ENCODE measurements around the gene GALNT2. TPM values are rescaled to one million over a fixed set of nuclear protein-coding genes. Genes with fewer than 3 reads are reported as not detected.

The GALNT2 gene
- total RNA-seq, 1 donor from 2014 or later: 66.8 TPM

- DNase-seq (ENCODE audit: low read depth): no peak
Measured at GRCh38 chr1:230287674-230288315, 220.8 kb downstream of the GALNT2 start.

DNA sequence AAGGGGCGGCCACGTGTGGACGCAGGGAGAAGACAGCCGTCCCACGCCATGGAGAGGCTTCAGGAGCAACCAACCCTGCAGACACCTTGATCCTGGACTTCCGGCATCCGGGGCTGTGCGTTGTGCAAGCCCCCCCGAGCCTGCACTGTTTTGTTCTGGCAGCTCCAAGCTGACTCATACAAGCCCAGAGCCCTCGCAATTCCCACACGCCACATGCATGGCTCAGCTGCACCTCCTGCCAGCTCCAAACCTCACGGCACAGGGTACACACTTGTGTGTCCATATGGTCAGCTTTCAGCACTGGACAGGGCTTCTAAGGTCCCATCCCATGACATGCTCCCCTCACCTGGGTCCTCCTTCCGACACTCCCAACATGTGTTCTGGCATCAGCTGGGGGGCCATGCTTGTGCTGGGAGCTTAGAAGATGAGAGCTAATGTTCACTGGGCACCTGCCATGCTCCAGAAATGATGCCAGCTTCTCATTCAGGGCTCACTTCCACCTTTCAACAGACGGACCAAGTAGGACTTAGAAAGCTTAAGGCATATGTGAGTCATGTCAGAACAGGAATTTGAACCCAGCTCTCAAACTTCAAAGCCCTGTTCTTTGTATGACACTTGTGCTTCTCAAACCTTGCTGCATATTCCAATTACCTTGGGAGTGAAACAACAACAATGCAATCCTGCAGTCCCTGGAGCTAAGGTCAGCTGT, 221.8 kb downstream of the GALNT2 start:
- no peak for DNase-seq (ENCODE audit: low read depth)

- DNase-seq (ENCODE audit: low read depth): no peak
Measured at GRCh38 chr1:230289350-230289644, 222.3 kb downstream of the GALNT2 start.

DNA sequence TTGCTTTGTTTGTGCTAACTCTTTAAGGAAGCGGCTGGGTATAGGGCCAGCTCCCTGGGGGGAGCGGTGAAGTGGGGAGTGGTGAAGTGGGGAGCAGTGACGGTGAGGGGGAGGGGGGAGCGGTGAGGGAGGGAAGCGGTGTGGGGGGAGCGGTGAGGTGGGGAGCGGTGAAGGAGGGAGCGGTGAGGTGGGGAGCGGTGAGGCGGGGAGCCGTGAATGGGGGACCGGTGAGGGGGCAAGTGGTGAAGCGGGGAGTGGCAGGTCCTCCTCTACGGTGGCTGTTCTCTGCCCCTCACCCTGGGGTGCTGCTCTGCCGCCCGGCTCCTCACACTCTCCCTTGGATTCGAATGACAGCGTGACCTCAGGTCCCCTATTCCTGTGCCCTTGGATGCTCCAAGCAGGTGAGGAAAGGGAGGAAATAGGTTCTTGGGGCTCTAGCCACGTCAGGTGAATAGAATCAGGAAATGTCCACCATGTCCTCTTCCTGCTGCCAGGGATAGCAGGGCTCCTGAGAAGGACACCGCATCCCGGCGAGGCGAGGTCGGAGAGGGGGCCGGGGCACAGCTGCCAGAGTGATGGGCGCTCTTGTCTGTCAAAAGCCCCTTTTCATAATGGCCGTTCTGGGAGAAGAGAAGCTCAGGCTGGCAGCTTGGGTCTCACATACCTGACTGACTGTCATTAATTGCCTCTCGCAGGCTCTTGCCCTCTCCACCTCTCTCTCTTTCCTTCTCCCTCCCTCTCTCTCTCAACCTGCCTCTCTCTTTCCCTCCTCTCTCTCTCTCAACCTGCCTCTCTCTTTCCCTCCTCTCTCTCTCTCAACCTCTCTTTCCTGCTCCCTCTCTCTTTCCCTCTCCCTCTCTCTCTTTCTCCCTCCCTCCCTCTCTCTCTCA, 224.9 kb downstream of the GALNT2 start:
- DNase-seq (ENCODE audit: low read depth): no peak

- DNase-seq (ENCODE audit: low read depth): no peak
Measured at GRCh38 chr1:230292689-230293389, 225.8 kb downstream of the GALNT2 start.

DNA sequence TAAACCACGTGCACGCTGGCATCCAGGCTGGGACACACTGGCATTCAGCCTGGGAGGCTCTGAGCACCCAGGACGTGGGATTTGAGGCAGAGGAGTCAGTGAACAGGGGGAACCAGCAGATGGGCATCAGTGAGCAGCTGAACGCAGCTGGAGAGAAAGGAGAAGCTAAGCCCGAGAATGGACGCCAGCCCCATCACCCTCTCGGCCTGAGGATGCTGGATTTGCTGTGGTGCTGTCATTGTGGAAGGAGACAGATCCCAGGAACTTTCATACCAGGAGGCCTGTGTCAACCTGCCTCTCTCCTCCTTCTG, 226.3 kb downstream of the GALNT2 start:
- no peak for DNase-seq (ENCODE audit: low read depth)

DNA sequence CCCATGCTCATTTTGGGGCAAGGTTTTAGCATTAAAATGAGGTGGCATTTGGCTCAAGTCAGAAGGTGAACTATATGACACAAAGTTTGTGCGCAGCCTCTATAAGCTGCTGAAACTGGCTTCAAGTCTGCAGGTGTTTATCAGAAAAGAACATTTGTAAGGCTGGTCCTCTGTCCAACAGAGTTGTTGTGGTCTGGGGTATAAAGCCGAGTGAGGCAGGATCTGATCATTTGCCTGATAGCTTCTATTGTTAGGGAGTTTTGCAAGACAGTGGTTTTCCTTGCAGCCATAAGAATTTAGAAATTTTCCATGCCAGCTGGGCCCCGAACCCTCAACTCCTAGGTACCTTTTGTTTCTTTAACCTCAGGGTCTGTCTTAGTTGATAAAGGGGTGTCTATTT, 228.3 kb downstream of the GALNT2 start:
- DNase-seq (ENCODE audit: low read depth): no peak

DNA sequence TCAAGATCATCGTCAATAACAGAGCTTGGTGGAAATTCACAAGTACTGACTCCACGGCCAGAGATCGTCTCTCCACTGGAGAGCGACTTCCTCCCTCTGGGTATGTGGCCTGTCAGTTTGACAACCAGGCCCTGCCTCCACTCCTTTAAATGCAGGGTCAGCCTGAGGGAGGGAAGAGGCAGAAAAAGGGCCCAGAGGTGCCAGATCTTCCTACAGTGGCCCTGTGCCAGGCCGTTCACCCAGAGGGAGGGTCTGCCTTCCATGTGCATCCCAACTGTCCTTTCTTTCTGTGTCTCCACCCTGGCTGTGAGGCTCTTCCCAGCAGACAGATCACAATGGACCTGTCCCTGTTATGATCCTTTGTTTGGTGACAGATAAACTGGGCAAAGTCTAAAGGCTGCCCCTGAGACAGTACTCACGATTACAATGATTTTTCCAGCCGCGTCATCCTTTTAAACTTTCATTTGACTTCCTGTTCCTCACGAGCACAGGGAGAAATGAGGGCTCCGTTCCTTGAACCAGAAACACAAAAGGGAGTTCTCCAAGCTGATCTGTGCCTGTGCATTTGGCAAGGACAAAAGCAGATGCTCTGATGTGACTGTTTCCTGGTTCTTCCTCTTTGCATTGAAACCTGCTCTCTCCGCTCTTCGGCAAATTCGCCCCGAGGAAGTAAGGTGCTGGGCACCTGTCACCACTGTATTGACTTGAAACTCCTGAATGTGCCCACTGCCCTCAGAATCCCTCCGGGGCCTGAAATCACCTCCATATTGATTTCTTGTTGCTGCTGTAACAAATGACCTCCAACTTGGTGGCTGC, 232.4 kb downstream of the GALNT2 start:
- no peak for DNase-seq (ENCODE audit: low read depth)

DNA sequence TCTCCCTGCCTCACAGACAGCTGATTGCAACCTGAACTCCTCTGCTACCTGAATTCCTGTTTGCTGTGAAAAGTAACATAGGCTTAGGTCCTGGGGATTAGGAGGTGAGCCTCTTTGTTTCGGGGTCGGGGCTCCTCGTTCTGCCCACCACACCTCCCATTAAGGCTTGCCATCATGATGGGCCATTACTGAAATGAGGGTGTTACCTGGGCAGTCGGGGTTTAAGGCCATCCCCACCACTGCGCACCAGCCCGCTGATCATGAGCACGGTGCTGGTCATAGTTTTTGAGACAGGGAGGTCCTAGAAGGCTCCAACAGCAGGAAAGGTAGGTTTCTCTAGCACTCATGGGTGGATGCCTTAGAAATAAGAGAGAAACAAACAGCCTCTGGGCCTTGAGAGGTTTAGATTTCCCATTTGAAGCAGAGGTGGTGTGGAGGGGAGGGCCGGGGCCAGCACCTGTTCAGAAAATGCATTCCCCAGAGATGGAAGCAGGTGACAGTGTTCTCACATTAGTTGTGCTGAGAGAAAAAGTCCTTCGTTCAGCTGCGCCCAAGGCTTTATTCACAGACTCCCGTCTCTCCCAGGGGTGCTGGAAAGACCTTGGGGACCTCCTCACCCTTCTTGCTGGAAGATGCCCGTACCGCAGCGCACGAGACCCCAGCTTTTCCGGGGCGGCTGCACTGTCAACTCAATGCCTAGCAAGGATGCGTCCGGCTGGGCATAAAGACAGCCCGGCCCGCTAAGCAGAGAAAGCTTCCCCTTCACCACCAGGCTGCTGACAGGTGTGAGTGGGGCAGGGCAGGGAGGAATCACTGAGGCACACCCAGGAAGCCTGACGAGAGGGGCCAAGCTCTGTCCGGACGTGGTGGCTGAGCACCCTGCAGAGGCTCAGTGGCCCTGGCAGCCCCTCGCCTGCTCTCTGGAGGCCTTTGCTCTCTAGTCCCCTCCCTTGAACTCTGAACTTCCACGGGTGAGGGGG, 233.6 kb downstream of the GALNT2 start:
- no peak for DNase-seq (ENCODE audit: low read depth)

- DNase-seq (ENCODE audit: low read depth): no peak
Measured at GRCh38 chr1:230301322-230301721, 234.3 kb downstream of the GALNT2 start.

DNA sequence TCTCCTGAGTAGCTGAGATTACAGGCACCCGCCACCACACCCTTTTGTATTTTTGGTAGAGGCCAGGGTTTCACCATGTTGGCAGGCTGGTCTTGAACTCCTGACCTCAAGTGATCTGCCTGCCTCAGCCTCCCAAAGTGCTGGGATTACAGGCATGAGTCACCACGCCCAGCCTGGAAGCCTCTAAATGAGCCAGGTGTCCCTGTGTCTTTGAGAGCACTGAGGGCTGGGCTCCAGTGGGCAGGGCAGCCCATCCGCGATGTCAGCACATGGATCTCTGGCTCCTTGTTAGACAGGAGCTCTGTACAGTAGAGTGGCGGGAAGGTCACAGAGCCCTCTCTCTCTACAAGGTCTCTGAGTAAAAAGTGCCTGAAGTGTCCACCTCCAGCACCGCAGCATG, 234.8 kb downstream of the GALNT2 start:
- DNase-seq (ENCODE audit: low read depth): no peak

- peak; percentile 47 for DNase-seq (ENCODE audit: low read depth)
Measured at GRCh38 chr1:230303069-230303468, 236.0 kb downstream of the GALNT2 start.

GRCh38 chr1:230303822-230304221, 236.8 kb downstream of the GALNT2 start:
- DNase-seq (ENCODE audit: low read depth): peak; percentile 95

DNA sequence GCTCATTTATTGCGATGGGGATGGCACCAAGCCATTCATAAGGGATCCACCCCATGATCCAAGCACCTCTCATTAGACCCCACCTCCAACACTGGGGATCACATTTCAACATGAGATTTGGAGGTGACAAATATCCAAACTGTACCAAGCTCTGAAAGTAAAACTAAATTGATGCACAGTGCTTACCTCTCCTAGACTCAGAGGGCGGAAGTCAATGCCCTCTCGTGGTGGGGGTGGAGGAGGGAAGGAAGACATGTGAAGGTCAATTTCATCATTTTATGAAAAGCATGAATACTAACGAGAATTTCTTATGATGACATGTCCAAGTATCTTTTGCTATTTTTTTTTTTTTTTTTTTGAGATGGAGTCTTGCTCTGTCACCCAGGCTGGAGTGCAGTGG, 239.1 kb downstream of the GALNT2 start:
- DNase-seq (ENCODE audit: low read depth): no peak

DNA sequence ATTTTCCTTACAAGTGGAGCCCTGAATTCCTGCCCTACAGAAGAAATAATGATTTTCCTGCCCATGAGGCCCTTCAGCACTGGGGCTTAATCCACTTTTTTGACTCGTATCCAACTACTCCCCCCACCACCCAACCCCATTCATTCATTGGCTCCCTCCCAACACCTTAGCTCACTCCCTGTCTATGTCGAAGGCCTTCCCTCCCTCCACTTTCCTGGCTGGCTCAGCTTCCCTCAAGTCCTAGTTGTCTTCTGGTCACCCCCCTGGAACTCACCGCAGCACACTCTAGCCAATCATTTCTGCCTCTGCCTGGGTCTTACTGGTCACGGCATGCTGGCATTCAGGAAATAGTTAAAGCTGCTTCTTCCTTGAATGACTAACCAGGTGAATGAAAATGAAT, 240.2 kb downstream of the GALNT2 start:
- DNase-seq (ENCODE audit: low read depth): no peak

- DNase-seq (ENCODE audit: low read depth): peak; percentile 79
Measured at GRCh38 chr1:230308039-230308438, 241.0 kb downstream of the GALNT2 start.

GRCh38 chr1:230308821-230309220, 241.8 kb downstream of the GALNT2 start:
- DNase-seq (ENCODE audit: low read depth): no peak

- DNase-seq (ENCODE audit: low read depth): no peak
Measured at GRCh38 chr1:230309646-230310177, 242.7 kb downstream of the GALNT2 start.

- peak; percentile 84 for DNase-seq (ENCODE audit: low read depth)
Measured at GRCh38 chr1:230310381-230311163, 243.5 kb downstream of the GALNT2 start.
